GM12878 (cell line): ENCODE results near the gene COL16A1. TPM values are rescaled to one million over a fixed set of nuclear protein-coding genes. Genes with fewer than 3 reads are reported as not detected.

Experiments used
- BMI1 ChIP-seq: fragments of 450-650 bp; IDR thresholded peaks from 2 replicates; pipeline ENCODE4 v1.6.1; 2016; ENCODE audit warnings: mild to moderate bottlenecking, moderate library complexity, borderline replicate concordance
- CBX5 ChIP-seq: sonication (generic); IDR thresholded peaks from 2 replicates; pipeline ENCODE4 v1.6.1; 2016; ENCODE audit warnings: low read depth, moderate library complexity, mild to moderate bottlenecking, inconsistent platforms
- JUNB ChIP-seq: IDR thresholded peaks from 2 replicates; pipeline ENCODE4 v1.6.1; 2016; ENCODE audit warnings: antibody characterized with exemption, mild to moderate bottlenecking
- polyA plus RNA-seq, 11 experiments: library from polyadenylated mRNA; depleted of rRNA in 4 of 11; unstranded in 6 of 11; stranded (reverse) in 5 of 11; fragments of >200 nt; fragmentation: Nextera tagmentation in 4 of 11; fragmentation: Illumina TruSeq in 1 of 11; extraction: Ambion mirVana in 4 of 11; extraction: Trizol in 1 of 11; gene quantifications; 1 replicate in 1 of 11; 2 replicates in 10 of 11; pipeline versions ENCODE4 v1.2.1 to v1.2.3, GENCODE V29; 2011 to 2016; ENCODE audit warnings: inconsistent platforms in 2 of 11, missing spikeins in 2 of 11, low read depth in 1 of 11
- total RNA-seq, 4 experiments: library from RNA; depleted of rRNA in 3 of 4; stranded (reverse); fragments of >200 nt in 3 of 4; fragmentation: Illumina TruSeq in 1 of 4; extraction: Trizol in 1 of 4; gene quantifications; 2 replicates each; pipeline versions ENCODE4 v1.2.1 to v1.2.3, GENCODE V29; 2013 to 2021
- TF ChIP-seq, protein P1 (sequence below): fragments of 450-650 bp; IDR thresholded peaks from 2 replicates; pipeline ENCODE4 v1.6.1; 2018; ENCODE audit warnings: borderline replicate concordance, mild to moderate bottlenecking; ENCODE audit not compliant: partially characterized antibody
- TF ChIP-seq, protein P2 (sequence below): fragments of 450-650 bp; formaldehyde crosslinking; IDR thresholded peaks from 2 replicates; pipeline ENCODE4 v1.5.0; 2022; ENCODE audit warnings: mild to moderate bottlenecking, missing genetic modification characterization

Gene COL16A1
- total and polyA plus RNA-seq, 10 of the 15 experiments (the other 5 are each of a cell fraction or from before 2014, with no cell fraction given), result 0.02 to 3.7 (median 0.59) TPM

GRCh38 chr1:31645274-31645568, 58.6 kb downstream of the COL16A1 start (continued):
- TF ChIP-seq, protein P1, sequence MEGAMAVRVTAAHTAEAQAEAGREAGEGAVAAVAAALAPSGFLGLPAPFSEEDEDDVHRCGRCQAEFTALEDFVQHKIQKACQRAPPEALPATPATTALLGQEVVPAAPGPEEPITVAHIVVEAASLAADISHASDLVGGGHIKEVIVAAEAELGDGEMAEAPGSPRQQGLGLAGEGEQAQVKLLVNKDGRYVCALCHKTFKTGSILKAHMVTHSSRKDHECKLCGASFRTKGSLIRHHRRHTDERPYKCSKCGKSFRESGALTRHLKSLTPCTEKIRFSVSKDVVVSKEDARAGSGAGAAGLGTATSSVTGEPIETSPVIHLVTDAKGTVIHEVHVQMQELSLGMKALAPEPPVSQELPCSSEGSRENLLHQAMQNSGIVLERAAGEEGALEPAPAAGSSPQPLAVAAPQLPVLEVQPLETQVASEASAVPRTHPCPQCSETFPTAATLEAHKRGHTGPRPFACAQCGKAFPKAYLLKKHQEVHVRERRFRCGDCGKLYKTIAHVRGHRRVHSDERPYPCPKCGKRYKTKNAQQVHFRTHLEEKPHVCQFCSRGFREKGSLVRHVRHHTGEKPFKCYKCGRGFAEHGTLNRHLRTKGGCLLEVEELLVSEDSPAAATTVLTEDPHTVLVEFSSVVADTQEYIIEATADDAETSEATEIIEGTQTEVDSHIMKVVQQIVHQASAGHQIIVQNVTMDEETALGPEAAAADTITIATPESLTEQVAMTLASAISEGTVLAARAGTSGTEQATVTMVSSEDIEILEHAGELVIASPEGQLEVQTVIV, result no peak
- no peak for TF ChIP-seq CBX5
- TF ChIP-seq BMI1, result peak; percentile 94
- no peak for TF ChIP-seq JUNB
- TF ChIP-seq, protein P2, sequence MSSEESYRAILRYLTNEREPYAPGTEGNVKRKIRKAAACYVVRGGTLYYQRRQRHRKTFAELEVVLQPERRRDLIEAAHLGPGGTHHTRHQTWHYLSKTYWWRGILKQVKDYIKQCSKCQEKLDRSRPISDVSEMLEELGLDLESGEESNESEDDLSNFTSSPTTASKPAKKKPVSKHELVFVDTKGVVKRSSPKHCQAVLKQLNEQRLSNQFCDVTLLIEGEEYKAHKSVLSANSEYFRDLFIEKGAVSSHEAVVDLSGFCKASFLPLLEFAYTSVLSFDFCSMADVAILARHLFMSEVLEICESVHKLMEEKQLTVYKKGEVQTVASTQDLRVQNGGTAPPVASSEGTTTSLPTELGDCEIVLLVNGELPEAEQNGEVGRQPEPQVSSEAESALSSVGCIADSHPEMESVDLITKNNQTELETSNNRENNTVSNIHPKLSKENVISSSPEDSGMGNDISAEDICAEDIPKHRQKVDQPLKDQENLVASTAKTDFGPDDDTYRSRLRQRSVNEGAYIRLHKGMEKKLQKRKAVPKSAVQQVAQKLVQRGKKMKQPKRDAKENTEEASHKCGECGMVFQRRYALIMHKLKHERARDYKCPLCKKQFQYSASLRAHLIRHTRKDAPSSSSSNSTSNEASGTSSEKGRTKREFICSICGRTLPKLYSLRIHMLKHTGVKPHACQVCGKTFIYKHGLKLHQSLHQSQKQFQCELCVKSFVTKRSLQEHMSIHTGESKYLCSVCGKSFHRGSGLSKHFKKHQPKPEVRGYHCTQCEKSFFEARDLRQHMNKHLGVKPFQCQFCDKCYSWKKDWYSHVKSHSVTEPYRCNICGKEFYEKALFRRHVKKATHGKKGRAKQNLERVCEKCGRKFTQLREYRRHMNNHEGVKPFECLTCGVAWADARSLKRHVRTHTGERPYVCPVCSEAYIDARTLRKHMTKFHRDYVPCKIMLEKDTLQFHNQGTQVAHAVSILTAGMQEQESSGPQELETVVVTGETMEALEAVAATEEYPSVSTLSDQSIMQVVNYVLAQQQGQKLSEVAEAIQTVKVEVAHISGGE (CRISPR knock-in tag), result no peak
- TF ChIP-seq, all 136 proteins: peak for 5
